OCI-LY7 (cell line): ENCODE measurements around the gene ARL10. TPM values are rescaled to one million over a fixed set of nuclear protein-coding genes. Genes with fewer than 3 reads are reported as not detected.

Experiments
- BruUV-seq: library from RNA; stranded (reverse); fragments of 400-500 nt; replicated peaks from 2 replicates; lab custom pipeline; 2021; lab: Mats Ljungman, UMichigan
- CTCF ChIA-PET: fragments of 300-600 bp; sonication (Branson Sonifier 250); formaldehyde crosslinking; loops from one replicate; lab custom pipeline; 2022; ENCODE audit warnings: antibody characterized with exemption; ENCODE audit not compliant: unreplicated experiment; lab: Charles Lee
- POLR2A ChIA-PET: fragments of 300-600 bp; sonication (Branson Sonifier 250); formaldehyde crosslinking; loops from one replicate; lab custom pipeline; 2022; ENCODE audit warnings: antibody characterized with exemption; lab: Charles Lee
- DNase-seq: peaks from one replicate; pipeline ENCODE4 v3.0.0-alpha.2; 2015; ENCODE audit warnings: low spot score
- H2AFZ ChIP-seq: fragments of 200-600 bp; sonication (generic), shearing (Covaris generic); 2 replicates; pipeline ENCODE4 v1.6.1; 2014; ENCODE audit warnings: mild to moderate bottlenecking, antibody characterized with exemption, low read length, moderate library complexity
- H3K27ac ChIP-seq: fragments of 200-600 bp; sonication (generic); 2 replicates; pipeline ENCODE4 v1.5.1; 2014; ENCODE audit warnings: mixed run types, low read depth, mild to moderate bottlenecking, moderate library complexity, low read length, inconsistent platforms; ENCODE audit not compliant: poor library complexity, severe bottlenecking
- H3K36me3 ChIP-seq: fragments of 200-600 bp; sonication (generic); 2 replicates; pipeline ENCODE4 v1.6.1; 2014; ENCODE audit warnings: mild to moderate bottlenecking, antibody characterized with exemption, low read length, moderate library complexity, mixed read lengths; ENCODE audit not compliant: insufficient read depth
- H3K4me1 ChIP-seq: fragments of 200-600 bp; sonication (generic); 2 replicates; pipeline ENCODE4 v1.5.1; 2014; ENCODE audit warnings: mild to moderate bottlenecking, low read length; ENCODE audit not compliant: insufficient read depth, poor library complexity, severe bottlenecking
- H3K4me2 ChIP-seq: fragments of 200-600 bp; sonication (generic); 2 replicates; pipeline ENCODE4 v1.6.1; 2014; ENCODE audit warnings: mild to moderate bottlenecking, low read length
- H3K4me3 ChIP-seq: fragments of 200-600 bp; sonication (generic); 2 replicates; pipeline ENCODE4 v1.5.1; 2014; ENCODE audit warnings: mild to moderate bottlenecking, low read depth, low read length; ENCODE audit not compliant: poor library complexity, severe bottlenecking
- H3K79me2 ChIP-seq: fragments of 200-600 bp; sonication (generic); 2 replicates; pipeline ENCODE4 v1.6.1; 2016; ENCODE audit warnings: low read depth, mild to moderate bottlenecking, low read length, moderate library complexity, mixed read lengths; ENCODE audit not compliant: insufficient read depth
- H3K9me2 ChIP-seq: fragments of 200-600 bp; sonication (generic); 2 replicates; pipeline ENCODE4 v1.6.1; 2016; ENCODE audit warnings: mild to moderate bottlenecking, low read length, mixed read lengths; ENCODE audit not compliant: insufficient read depth
- H3K9me3 ChIP-seq: fragments of 200-600 bp; sonication (generic); 2 replicates; pipeline ENCODE4 v1.6.1; 2014; ENCODE audit warnings: mild to moderate bottlenecking, mixed run types, low read length, mixed read lengths
- H4K20me1 ChIP-seq: fragments of 200-600 bp; sonication (generic); 2 replicates; pipeline ENCODE4 v1.6.1; 2014; ENCODE audit warnings: mild to moderate bottlenecking, antibody characterized with exemption, low read length, moderate library complexity, mixed read lengths; ENCODE audit not compliant: insufficient read depth
- CTCF ChIP-seq: fragments of 200-600 bp; sonication (generic); conservative IDR thresholded peaks from 2 replicates; pipeline ENCODE4 v1.5.1; 2014; ENCODE audit warnings: mild to moderate bottlenecking, antibody characterized with exemption, low read length, moderate library complexity, mixed read lengths
- EZH2phosphoT487 ChIP-seq: fragments of 200-600 bp; sonication (generic); IDR thresholded peaks from 2 replicates; pipeline ENCODE4 v1.6.1; 2018; ENCODE audit warnings: low read depth, borderline replicate concordance, mild to moderate bottlenecking, mixed run types, antibody characterized with exemption, low read length, moderate library complexity, mixed read lengths
- intact Hi-C: fragments of 100-400 bp; cut with micrococcal nuclease; formaldehyde crosslinking; loops from one replicate; pipeline ENCODE4 v1.10.0; 2022; ENCODE audit not compliant: unreplicated experiment
- total RNA-seq, 2 experiments: library from RNA; depleted of rRNA in 1 of 2; stranded (reverse); fragments of >200 nt in 1 of 2; shearing (Covaris generic) in 1 of 2; gene quantifications; 2 replicates each; pipeline ENCODE4 v1.2.3, GENCODE V29; 2014 to 2022

ARL10 gene
- total RNA-seq, 2 experiments from 2014 or later = 0.06 TPM; not detected in 1

GRCh38 chr5:176418251-176418650 lies 53.0 kb downstream of the ARL10 start:
- H3K4me2 ChIP-seq = no peak overlapping the region
- TF ChIP-seq EZH2phosphoT487 = no peak
- no peak for TF ChIP-seq CTCF
- DNase-seq = no peak
- no peak overlapping the region for H2AFZ ChIP-seq
- no peaks in the 10 kb centered on the region for H3K36me3 ChIP-seq
- no peak overlapping the region for H3K27ac ChIP-seq
- H4K20me1 ChIP-seq = no peaks in the 10 kb centered on the region
- ChIA-PET POLR2A (interaction anchor here (0.5 to 0.7 kb wide), 3 partner anchors 28 to 124 kb away, joined by 3 read pairs; no protein-coding TSS in a partner anchor), CTCF (no interaction called here)
- no peak overlapping the region for H3K4me3 ChIP-seq
- H3K79me2 ChIP-seq = peaks cover 11% of the 10 kb centered on the region; the same call in 1 of the 2 replicates
- H3K4me1 ChIP-seq = peaks cover 19% of the 10 kb centered on the region
- peaks cover 13% of the 10 kb centered on the region for H3K9me3 ChIP-seq
- H3K9me2 ChIP-seq = no peaks in the 10 kb centered on the region
- BruUV-seq = no TSS peak
- intact Hi-C loops = no loop called here

DNA sequence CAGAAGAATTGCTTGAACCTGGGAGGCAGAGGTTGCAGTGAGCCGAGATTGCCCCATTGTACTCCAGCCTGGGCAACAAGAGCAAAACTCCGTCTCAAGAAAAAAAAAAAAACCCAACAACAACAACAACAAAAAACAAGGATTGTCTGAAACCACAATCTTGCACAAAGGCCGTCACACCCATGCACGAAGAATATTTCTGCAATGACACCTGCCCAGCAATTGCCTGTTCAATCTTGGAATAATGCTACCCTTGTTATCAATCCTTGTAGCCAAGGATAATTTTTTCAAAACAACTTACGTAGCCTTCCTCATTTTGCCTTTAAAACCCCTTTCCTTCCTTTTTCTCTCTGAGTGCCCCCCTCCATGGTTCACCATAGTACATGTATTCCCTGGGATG lies 54.8 kb downstream of the ARL10 start:
- H3K9me2 ChIP-seq = no peaks in the 10 kb centered on the region
- intact Hi-C loops = no loop called here
- H3K79me2 ChIP-seq = peaks cover 8% of the 10 kb centered on the region; the same call in 1 of the 2 replicates
- H2AFZ ChIP-seq = no peak overlapping the region
- TF ChIP-seq CTCF = no peak
- no peak for TF ChIP-seq EZH2phosphoT487
- BruUV-seq = no TSS peak
- no peak overlapping the region for H3K4me3 ChIP-seq
- peaks cover 15% of the 10 kb centered on the region for H3K4me1 ChIP-seq
- ChIA-PET CTCF (no interaction called here), POLR2A (no interaction called here)
- no peak overlapping the region for H3K4me2 ChIP-seq
- no peak overlapping the region for H3K27ac ChIP-seq
- no peaks in the 10 kb centered on the region for H4K20me1 ChIP-seq
- peaks cover 17% of the 10 kb centered on the region for H3K9me3 ChIP-seq
- DNase-seq = no peak
- no peaks in the 10 kb centered on the region for H3K36me3 ChIP-seq

DNA sequence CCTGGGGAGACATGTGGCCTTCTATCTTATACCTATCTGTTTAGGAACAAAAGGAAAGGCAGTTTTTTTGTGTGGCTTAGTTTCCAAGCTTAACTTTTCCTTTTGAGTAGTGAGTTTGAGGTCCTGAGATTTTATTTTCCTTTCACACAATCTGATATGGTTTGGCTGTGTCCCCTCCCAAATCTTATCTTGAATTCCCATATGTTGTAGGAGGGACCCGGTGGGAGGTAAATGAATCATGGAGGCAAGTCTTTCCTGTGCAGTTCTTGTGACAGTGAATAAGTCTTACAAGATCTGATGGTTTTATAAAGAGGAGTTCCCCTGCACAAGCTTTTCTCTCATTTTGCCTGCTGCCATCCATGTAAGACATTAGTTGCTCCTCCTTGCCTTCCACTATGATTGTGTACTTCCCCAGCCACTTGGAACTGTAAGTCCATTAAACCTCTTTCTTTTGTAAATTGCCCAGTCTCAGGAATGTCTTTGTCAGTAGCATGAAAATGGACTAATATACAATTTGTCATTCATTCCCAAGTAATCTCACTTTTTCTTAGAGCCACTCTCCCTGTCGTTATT lies 55.8 kb downstream of the ARL10 start:
- intact Hi-C loops = no loop called here
- DNase-seq = no peak
- no peak overlapping the region for H3K4me3 ChIP-seq
- H3K9me2 ChIP-seq = no peaks in the 10 kb centered on the region
- H3K4me1 ChIP-seq = peaks cover 7% of the 10 kb centered on the region
- POLR2A ChIA-PET = interaction anchor here (0.6 kb wide), 3 partner anchors 47 to 387 kb away, joined by 3 to 7 read pairs (median 4); no protein-coding TSS in a partner anchor
- H3K27ac ChIP-seq = no peak overlapping the region
- no TSS peak for BruUV-seq
- no peaks in the 10 kb centered on the region for H4K20me1 ChIP-seq
- CTCF ChIA-PET = interaction anchor here (0.6 kb wide), 1 partner anchor 294 kb away, joined by 3 read pairs; no protein-coding TSS in a partner anchor
- no peak overlapping the region for H2AFZ ChIP-seq
- no peak overlapping the region for H3K4me2 ChIP-seq
- TF ChIP-seq EZH2phosphoT487 (no peak), CTCF (no peak)
- H3K9me3 ChIP-seq = peaks cover 27% of the 10 kb centered on the region
- H3K36me3 ChIP-seq = no peaks in the 10 kb centered on the region
- no peaks in the 10 kb centered on the region for H3K79me2 ChIP-seq
